NK-92 (cell line): ENCODE measurements around the gene DCLK2.
"Not testable (repeated sequence)": the region's sequence is repeated elsewhere in the genome, so short reads cannot be mapped to it uniquely, and the experiment has no call there.

Experiments
- DNase-seq: peaks from one replicate; lab custom pipeline; 2025; ENCODE audit not compliant: unreplicated experiment; lab: John Stamatoyannopoulos, UW

Gene DCLK2

GRCh38 chr4:150145090-150145945 lies 67.1 kb downstream of the DCLK2 start:
- no peak for DNase-seq

- DNase-seq = no peak
Measured at GRCh38 chr4:150145946-150146340, 67.7 kb downstream of the DCLK2 start.

- no peak for DNase-seq
Measured at GRCh38 chr4:150149381-150149780, 71.1 kb downstream of the DCLK2 start.

DNA sequence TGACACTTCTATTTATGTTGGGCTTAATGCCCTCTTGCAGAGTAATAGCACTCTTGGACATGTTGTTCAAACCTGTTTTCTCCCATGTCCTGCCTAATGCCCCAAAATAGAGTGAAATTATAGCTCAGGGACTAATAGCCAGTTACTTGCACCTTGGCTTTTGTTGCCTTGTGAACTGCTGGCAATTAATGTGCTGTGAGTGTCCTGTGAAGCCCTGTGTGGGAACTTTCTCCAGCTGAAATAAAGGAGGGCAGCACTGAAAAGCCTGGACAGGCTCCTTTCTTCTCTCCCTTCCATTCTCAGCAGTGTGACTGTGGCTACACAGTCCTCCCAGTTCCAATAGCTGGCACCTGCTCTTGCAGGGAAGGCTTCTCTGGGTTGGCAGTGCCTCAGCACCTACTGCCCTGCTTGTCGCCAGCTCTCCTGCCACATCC lies 72.4 kb downstream of the DCLK2 start:
- no peak for DNase-seq

DNA sequence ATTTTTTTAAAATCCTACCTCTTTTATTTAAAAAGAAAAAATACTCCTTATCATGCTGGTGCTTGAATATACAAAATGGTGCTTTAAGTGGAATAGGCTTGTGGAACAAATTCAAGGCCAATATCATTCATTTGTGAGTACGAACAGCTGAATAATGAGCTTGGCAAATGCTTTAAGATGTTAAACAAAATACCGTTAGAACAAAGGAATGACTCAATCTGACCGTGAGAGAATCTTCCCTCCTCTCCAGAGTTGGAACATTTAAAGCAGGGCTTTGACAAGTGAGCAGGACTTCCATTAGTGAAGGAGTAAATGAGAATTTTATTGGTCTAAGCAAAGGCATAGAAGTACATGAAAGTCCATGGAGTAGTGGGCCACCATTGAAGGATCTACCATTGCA lies 74.5 kb downstream of the DCLK2 start:
- DNase-seq = no peak

DNA sequence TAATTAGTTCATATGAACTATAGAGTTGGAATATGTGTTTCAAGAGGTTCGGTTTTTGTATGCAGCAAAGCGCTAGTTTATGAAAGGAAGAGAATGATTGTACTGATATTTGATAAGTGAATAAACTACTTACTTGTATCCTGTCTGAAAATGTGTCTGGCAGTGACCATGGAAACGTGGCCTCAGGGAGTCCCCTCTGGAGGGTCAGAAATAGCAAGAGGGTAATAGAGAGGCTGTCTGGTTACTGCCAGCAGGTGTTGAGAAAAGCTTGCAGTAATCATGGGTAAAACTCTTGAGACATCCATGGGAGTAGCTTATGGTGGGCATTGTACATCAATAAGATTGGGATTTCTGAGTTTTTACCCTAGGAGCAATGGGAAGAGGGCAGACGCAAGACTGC lies 77.1 kb downstream of the DCLK2 start:
- DNase-seq = no peak

GRCh38 chr4:150156543-150156942 lies 78.3 kb downstream of the DCLK2 start:
- no peak for DNase-seq

DNA sequence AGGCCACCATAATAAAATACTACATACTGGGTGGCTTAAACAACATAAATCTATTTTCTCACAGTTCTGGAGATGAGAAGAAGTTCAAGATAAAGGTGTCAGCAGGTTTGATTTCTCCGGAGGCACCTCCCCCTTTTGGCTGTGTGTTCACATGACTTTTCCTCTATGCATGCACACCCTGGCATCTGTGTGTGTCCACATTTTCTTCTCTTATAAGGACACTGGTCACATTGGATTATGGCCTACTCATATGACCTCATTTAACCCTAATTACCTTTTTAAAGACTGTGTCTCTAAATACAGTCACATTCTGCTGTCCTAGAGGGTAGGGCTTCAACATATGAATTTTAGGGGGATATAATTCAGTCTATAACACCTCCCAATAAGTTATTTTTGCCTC lies 79.8 kb downstream of the DCLK2 start:
- no peak for DNase-seq

GRCh38 chr4:150160473-150160872 lies 82.2 kb downstream of the DCLK2 start:
- DNase-seq = no peak

- DNase-seq = no peak
Measured at GRCh38 chr4:150161109-150161508, 82.9 kb downstream of the DCLK2 start.

GRCh38 chr4:150162020-150162419 lies 83.8 kb downstream of the DCLK2 start:
- DNase-seq = not testable (repeated sequence)

DNA sequence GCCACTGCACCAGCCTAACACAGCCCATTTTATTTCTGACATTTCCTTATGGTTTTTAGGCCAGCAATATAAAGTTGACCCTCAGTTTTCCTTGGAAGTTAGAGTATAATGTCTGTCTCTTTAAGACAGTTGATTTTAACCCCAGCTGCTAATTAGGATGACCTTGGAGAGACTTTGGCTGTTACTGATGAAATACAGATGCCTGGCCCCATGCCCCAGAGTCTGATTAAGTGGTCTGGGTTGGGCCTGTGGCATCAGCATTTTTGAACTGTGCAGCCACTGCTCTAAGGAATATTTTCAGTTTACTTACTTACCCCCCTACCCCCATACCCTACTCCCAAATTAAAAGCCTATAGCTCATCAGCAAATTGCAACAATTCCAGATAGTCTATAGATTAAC lies 85.8 kb downstream of the DCLK2 start:
- no peak for DNase-seq

DNA sequence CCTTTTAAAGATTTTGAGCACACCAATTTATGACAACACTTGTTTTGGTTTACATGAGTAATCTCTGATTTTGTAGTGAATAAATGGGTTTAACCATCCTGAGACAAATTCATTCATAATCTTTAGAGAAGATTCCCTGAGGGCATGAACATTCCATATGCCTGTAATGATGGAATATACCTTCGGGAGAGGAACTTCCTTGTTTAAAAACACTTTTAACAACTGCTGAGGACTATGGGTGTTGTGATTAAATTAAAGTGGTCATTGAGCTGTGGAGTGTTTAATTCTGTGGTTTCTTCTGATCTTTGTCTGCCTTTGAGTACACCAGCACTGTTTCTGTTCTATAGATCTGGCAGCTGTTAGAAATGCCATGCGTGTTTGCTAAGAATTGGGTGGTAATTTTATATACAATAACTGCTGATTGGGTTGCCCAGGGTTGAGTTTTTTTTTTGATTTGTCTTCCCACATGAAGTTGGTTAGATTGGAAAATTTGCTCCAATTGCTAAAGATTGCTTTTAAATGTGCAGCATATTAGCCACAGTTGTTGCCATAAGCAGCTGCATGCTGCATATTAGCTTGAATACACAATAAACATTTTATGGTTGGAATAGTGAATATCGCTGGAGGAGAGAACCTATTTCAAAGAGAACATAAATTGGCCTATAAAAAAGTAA lies 86.8 kb downstream of the DCLK2 start:
- no peak for DNase-seq

GRCh38 chr4:150167054-150167453 lies 88.8 kb downstream of the DCLK2 start:
- DNase-seq = no peak

DNA sequence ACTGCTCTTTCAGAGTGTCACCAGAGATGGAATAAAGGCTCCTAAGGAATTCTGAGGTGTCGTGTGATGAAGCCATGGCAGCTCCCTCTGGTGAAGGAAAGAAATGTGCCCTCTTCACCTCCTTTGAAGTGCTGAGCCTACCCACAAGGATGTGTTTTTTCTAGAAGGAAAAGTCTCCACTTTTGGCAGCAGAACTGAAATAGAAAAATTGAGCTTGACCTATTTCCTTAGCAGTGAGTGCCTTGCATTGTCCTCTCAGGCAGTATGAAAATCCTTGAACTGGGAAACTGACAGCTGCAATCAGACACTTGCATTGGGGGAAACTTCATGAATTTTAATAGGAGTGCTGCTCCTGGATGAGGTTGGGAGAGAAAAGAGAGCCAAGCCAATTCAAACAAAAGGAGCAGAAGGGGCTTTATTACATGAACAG lies 95.2 kb downstream of the DCLK2 start:
- no peak for DNase-seq

DNA sequence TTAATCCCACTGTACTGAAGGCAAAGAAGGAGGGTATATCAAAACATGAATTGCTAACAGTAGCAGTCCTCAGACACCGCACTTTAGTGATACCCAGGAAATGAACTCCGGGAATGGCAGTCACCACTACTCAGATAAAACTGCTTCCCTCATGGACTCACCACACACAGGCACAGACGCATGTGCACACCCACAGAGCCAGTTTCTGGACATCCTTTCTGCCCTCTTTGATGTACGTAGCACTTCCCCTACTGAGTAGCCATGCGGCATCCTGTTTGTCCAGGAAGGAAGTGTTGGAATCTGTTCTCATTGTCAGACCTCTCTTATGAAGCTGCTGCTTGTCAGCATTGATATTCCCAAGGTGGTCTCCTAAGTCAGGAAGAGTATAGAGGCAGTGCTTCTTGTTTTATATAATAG lies 95.7 kb downstream of the DCLK2 start:
- no peak for DNase-seq

DNA sequence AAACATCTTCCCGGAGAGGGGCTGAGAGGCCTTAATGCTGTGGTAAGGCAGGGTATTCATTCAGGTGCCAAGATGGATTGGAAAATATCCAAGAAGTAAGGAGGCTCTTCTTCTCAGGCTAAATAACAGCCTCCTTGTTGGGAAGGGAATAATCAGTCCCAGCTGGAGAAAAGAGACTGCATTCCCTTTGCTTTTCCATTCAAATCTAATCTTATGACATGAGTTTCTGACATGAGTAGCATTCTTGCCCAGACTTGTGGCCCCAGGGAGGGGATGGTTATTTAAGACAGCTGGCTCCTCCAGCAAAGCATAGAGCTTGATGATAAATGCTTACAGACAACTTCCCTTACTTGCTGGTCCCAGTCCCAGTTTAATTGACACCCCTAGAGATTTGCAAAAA lies 98.3 kb downstream of the DCLK2 start:
- no peak for DNase-seq

- DNase-seq = no peak
Measured at GRCh38 chr4:150178161-150178560, 99.9 kb downstream of the DCLK2 start.

DNA sequence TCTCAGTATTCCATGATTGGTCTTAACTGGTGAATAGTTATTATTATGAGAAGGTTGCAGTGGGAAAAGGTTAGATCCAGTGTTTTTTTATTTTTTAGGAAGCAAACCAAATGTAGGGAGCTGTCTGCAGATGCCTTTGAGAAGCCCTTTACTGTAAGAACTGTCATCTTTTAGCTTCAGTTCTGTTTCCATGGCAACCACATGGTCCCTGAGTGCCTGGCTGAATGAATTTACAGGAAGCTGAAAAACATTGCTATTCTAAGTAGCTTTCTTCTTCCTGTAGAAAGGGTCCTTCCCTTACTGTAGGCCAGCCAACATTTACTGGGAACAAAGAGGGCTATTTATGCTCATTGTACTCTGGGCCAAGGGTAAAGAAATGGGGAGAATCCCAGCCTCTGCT lies 103.3 kb downstream of the DCLK2 start:
- DNase-seq = no peak

GRCh38 chr4:150182794-150183193 lies 104.5 kb downstream of the DCLK2 start:
- no peak for DNase-seq

DNA sequence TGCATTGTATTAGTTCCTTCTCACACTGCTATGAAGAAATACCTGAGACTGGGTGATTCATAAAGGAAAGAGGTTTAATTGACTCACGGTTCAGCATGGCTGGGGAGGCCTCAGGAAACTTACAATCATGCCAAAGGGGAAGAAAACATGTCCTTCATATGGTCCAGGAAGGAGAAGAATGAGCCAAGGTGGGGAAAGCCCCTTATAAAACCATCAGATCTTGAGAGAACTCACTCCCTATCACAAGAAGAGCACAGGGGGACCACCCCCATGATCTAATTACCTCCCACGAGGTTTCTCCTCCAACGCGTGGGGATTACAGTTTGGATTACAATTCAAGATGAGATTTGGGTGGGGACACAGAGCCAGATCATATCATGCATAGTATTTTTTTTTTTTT lies 106.8 kb downstream of the DCLK2 start:
- DNase-seq = not testable (repeated sequence)

DNA sequence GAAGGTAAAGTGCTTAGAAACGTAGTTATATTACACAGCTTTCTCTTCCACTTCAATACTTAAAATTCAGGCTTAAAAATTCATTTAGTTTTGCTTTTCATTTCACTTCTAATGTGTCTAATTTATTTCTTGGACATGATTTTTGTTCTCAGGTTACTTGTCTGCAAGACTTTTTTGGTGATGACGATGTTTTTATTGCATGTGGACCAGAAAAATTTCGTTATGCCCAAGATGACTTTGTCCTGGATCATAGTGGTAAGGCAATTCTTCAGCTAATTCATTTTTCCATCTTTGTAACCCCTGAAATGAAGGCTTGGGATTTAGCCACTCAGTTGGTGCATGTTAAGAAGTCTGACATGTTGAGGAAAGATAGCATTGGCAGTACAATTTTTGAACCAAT lies 114.7 kb downstream of the DCLK2 start:
- DNase-seq = no peak
